HepG2 (cell line): ENCODE measurements around the gene MRPL51. TPM values are rescaled to one million over a fixed set of nuclear protein-coding genes. Genes with fewer than 3 reads are reported as not detected.

ENCODE experiments used
- ATAC-seq: fragments of 200-7000 bp; cut with Tn5 transposase; 3 replicates; pipeline ENCODE4 v1.9.1; 2020; ENCODE audit warnings: mild to moderate bottlenecking, moderate library complexity
- BruUV-seq: library from RNA; stranded (reverse); fragments of 400-500 nt; replicated peaks from 2 replicates; lab custom pipeline; 2021; lab: Mats Ljungman, UMichigan
- CTCF ChIA-PET: fragments of 300-600 bp; formaldehyde crosslinking; extraction: SDS; loops from one replicate; lab custom pipeline; 2021; ENCODE audit warnings: low total read pairs, inconsistent platforms, low intra/inter-chr PET ratio; lab: Yijun Ruan, JAX
- POLR2A ChIA-PET: fragments of 350-600 bp; sonication (Branson Sonifier 250); formaldehyde crosslinking; loops from one replicate; lab custom pipeline; 2020; ENCODE audit warnings: antibody characterized with exemption, inconsistent platforms; lab: Yijun Ruan, JAX
- DNase-seq: peaks from one replicate; pipeline ENCODE4 v3.0.0-alpha.2; 2015; ENCODE audit warnings: low spot score
- FAIRE-seq: peaks from 3 replicates; lab custom pipeline; 2011; peaks lifted over from hg19 to GRCh38; lab: Jason Lieb, UNC
- H2AFZ ChIP-seq: one replicate; pipeline ENCODE4 v1.6.1; 2011; ENCODE audit warnings: low read length, inconsistent platforms
- H3K27ac ChIP-seq: fragments of 300-600 bp; 3 replicates; pipeline ENCODE4 v1.8.0; 2011; ENCODE audit warnings: mixed run types, mild to moderate bottlenecking, mixed read lengths, low read length, inconsistent platforms; ENCODE audit not compliant: insufficient read depth; ENCODE audit errors: extremely low read length
- H3K27me3 ChIP-seq, 2 experiments: fragments of 200-600 bp in 1 of 2; 2 replicates in 1 of 2; 3 replicates in 1 of 2; pipeline versions ENCODE4 v1.6.0 to v1.8.0; 2011; ENCODE audit warnings: low read length in 2 of 2, mild to moderate bottlenecking in 2 of 2, moderate library complexity in 2 of 2, inconsistent platforms in 1 of 2; ENCODE audit not compliant: insufficient read depth in 2 of 2, control insufficient read depth in 1 of 2
- H3K36me3 ChIP-seq, 2 experiments: fragments of 200-600 bp in 1 of 2; replicated peaks in 1 of 2; 2 replicates in 1 of 2; 3 replicates in 1 of 2; pipeline versions ENCODE4 v1.5.1 to v1.8.0; 2011; ENCODE audit warnings: low read length in 2 of 2, inconsistent platforms in 1 of 2; ENCODE audit not compliant: insufficient read depth in 2 of 2, control insufficient read depth in 1 of 2
- H3K4me1 ChIP-seq: 2 replicates; pipeline ENCODE4 v1.5.1; 2012; ENCODE audit warnings: low read length, inconsistent platforms; ENCODE audit not compliant: insufficient read depth
- H3K4me2 ChIP-seq: 2 replicates; pipeline ENCODE4 v1.6.0; 2011; ENCODE audit warnings: low read depth, low read length, inconsistent platforms
- H3K4me3 ChIP-seq, 3 experiments: fragments of 200-600 bp in 1 of 3; sonication (generic), shearing (Covaris generic) in 1 of 3; replicated peaks in 1 of 3; 2 replicates each; pipeline ENCODE4 v1.5.1; 2011 to 2016; ENCODE audit warnings: low read length in 3 of 3, inconsistent platforms in 2 of 3, low read depth in 2 of 3, mild to moderate bottlenecking in 2 of 3, control low read depth in 1 of 3, mixed read lengths in 1 of 3; ENCODE audit not compliant: insufficient read depth in 1 of 3
- H3K79me2 ChIP-seq: one replicate; pipeline ENCODE4 v1.6.1; 2011; ENCODE audit warnings: low read length, inconsistent platforms; ENCODE audit not compliant: insufficient read depth
- H3K9ac ChIP-seq: 2 replicates; pipeline ENCODE4 v1.6.0; 2011; ENCODE audit warnings: mild to moderate bottlenecking, low read depth, low read length, inconsistent platforms; ENCODE audit not compliant: insufficient read depth
- H3K9me3 ChIP-seq: 2 replicates; pipeline ENCODE4 v1.5.1; 2012; ENCODE audit warnings: mild to moderate bottlenecking, low read length
- H4K20me1 ChIP-seq: 2 replicates; pipeline ENCODE4 v1.6.0; 2011; ENCODE audit warnings: inconsistent platforms, mild to moderate bottlenecking, low read length, moderate library complexity; ENCODE audit not compliant: insufficient read depth
- GLI4 ChIP-seq: sonication (generic); formaldehyde crosslinking; IDR thresholded peaks from 2 replicates; pipeline ENCODE4 v1.5.1; 2020; ENCODE audit warnings: missing genetic modification reagents, mild to moderate bottlenecking, moderate library complexity, borderline replicate concordance
- MED8 ChIP-seq: sonication (generic); formaldehyde crosslinking; IDR thresholded peaks from 2 replicates; pipeline ENCODE4 v1.8.1; 2023; ENCODE audit warnings: mild to moderate bottlenecking, missing genetic modification reagents; ENCODE audit not compliant: insufficient replicate concordance
- MEF2D ChIP-seq: sonication (generic); formaldehyde crosslinking; IDR thresholded peaks from 2 replicates; pipeline ENCODE4 v1.5.1; 2020; ENCODE audit warnings: mild to moderate bottlenecking, missing genetic modification reagents
- SCMH1 ChIP-seq: sonication (generic); formaldehyde crosslinking; IDR thresholded peaks from 2 replicates; pipeline ENCODE4 v1.9.0; 2021; ENCODE audit warnings: missing genetic modification reagents, mild to moderate bottlenecking, borderline replicate concordance
- TGIF2 ChIP-seq: IDR thresholded peaks from 2 replicates; pipeline ENCODE4 v1.6.1; 2016; ENCODE audit warnings: control low read depth, missing compliant biosample characterization
- ZBTB7B ChIP-seq: sonication (generic); formaldehyde crosslinking; IDR thresholded peaks from 2 replicates; pipeline ENCODE4 v1.4.0; 2020; ENCODE audit warnings: missing genetic modification reagents
- ZNF18 ChIP-seq: sonication (generic); formaldehyde crosslinking; IDR thresholded peaks from 2 replicates; pipeline ENCODE4 v1.8.0; 2022; ENCODE audit warnings: mild to moderate bottlenecking, missing genetic modification reagents; ENCODE audit not compliant: insufficient replicate concordance
- ZNF317 ChIP-seq: sonication (generic); formaldehyde crosslinking; IDR thresholded peaks from 2 replicates; pipeline ENCODE4 v1.5.0; 2020; ENCODE audit warnings: mild to moderate bottlenecking, missing genetic modification reagents
- ZNF354B ChIP-seq: sonication (generic); formaldehyde crosslinking; IDR thresholded peaks from 2 replicates; pipeline ENCODE4 v1.8.0; 2022; ENCODE audit warnings: mild to moderate bottlenecking, missing genetic modification reagents
- ZNF563 ChIP-seq: sonication (generic); formaldehyde crosslinking; IDR thresholded peaks from 2 replicates; pipeline ENCODE4 v1.8.0; 2022; ENCODE audit warnings: mild to moderate bottlenecking, moderate library complexity, missing genetic modification reagents
- WGBS: methylation state at CpG from one replicate; pipeline ENCODE4 v1.1.6; 2017; ENCODE audit warnings: low lambda C conversion rate; 5-methylcytosine and 5-hydroxymethylcytosine counted together
- in situ Hi-C: cut with HindIII; loops from 2 replicates; pipeline ENCODE4 v1.10.0; 2017; ENCODE audit warnings: low pct_unique_long_range_greater_than_20kb; ENCODE audit not compliant: extremely low pct_ligation_motif_present
- intact Hi-C: fragments of 100-400 bp; cut with micrococcal nuclease; formaldehyde crosslinking; loops from one replicate; pipeline ENCODE4 v1.10.0; 2022; ENCODE audit not compliant: unreplicated experiment
- polyA plus RNA-seq, 8 experiments: library from polyadenylated mRNA; depleted of rRNA in 3 of 8; stranded (reverse) in 7 of 8; unstranded in 1 of 8; fragments of >200 nt; fragmentation: Illumina TruSeq in 4 of 8; extraction: Trizol in 4 of 8; gene quantifications; 2 replicates each; pipeline versions ENCODE4 v1.2.1 to v1.2.3, GENCODE V29; 2011 to 2016; ENCODE audit warnings: low read depth in 4 of 8, missing spikeins in 1 of 8, mixed read lengths in 1 of 8; ENCODE audit not compliant: insufficient read depth in 1 of 8
- total RNA-seq, 5 experiments: library from RNA; depleted of rRNA; stranded (reverse); fragments of >200 nt; fragmentation: Illumina TruSeq; extraction: Trizol; gene quantifications; 2 replicates each; pipeline ENCODE4 v1.2.3, GENCODE V29; 2016; ENCODE audit warnings: low read depth in 1 of 5
- TF ChIP-seq, protein P1 (sequence below): sonication (generic); formaldehyde crosslinking; IDR thresholded peaks from 2 replicates; pipeline ENCODE4 v1.4.0; 2020; ENCODE audit warnings: missing genetic modification reagents, borderline replicate concordance
- TF ChIP-seq, protein P2 (sequence below): sonication (generic); formaldehyde crosslinking; IDR thresholded peaks from 2 replicates; pipeline ENCODE4 v1.4.0; 2020; ENCODE audit warnings: missing genetic modification reagents, borderline replicate concordance

MRPL51 gene
- total and polyA plus RNA-seq, 2 of the 13 experiments (the other 11 are each of a cell fraction or from before 2014, with no cell fraction given) = 64.8 to 278 TPM

GRCh38 chr12:6542209-6543009, 49.3 kb upstream of the MRPL51 start:
- H3K4me2 ChIP-seq = peak overlapping the region; percentile 94
- peak; percentile 90 for FAIRE-seq
- H3K9ac ChIP-seq = peak overlapping the region; percentile 78
- no peak for TF ChIP-seq SCMH1 (CRISPR knock-in tag)
- TF ChIP-seq GLI4 = 0 out of 2 replicates have a peak, but pooled peaks have one; percentile 26
- peak; percentile 52; the same call in 1 of the 2 replicates for TF ChIP-seq MEF2D (CRISPR knock-in tag)
- no peak for TF ChIP-seq ZNF354B (CRISPR knock-in tag)
- 0 out of 2 replicates have a peak, but pooled peaks have one; percentile 42 for TF ChIP-seq ZBTB7B (CRISPR knock-in tag)
- TF ChIP-seq ZNF563 = 0 out of 2 replicates have a peak, but pooled peaks have one; percentile 38
- peak; percentile 38; the same call in 1 of the 2 replicates for TF ChIP-seq TGIF2 (CRISPR knock-in tag)
- TF ChIP-seq, protein P1, sequence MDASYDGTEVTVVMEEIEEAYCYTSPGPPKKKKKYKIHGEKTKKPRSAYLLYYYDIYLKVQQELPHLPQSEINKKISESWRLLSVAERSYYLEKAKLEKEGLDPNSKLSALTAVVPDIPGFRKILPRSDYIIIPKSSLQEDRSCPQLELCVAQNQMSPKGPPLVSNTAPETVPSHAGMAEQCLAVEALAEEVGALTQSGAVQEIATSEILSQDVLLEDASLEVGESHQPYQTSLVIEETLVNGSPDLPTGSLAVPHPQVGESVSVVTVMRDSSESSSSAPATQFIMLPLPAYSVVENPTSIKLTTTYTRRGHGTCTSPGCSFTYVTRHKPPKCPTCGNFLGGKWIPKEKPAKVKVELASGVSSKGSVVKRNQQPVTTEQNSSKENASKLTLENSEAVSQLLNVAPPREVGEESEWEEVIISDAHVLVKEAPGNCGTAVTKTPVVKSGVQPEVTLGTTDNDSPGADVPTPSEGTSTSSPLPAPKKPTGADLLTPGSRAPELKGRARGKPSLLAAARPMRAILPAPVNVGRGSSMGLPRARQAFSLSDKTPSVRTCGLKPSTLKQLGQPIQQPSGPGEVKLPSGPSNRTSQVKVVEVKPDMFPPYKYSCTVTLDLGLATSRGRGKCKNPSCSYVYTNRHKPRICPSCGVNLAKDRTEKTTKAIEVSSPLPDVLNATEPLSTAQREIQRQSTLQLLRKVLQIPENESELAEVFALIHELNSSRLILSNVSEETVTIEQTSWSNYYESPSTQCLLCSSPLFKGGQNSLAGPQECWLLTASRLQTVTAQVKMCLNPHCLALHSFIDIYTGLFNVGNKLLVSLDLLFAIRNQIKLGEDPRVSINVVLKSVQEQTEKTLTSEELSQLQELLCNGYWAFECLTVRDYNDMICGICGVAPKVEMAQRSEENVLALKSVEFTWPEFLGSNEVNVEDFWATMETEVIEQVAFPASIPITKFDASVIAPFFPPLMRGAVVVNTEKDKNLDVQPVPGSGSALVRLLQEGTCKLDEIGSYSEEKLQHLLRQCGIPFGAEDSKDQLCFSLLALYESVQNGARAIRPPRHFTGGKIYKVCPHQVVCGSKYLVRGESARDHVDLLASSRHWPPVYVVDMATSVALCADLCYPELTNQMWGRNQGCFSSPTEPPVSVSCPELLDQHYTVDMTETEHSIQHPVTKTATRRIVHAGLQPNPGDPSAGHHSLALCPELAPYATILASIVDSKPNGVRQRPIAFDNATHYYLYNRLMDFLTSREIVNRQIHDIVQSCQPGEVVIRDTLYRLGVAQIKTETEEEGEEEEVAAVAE (CRISPR knock-in tag) = no peak
- TF ChIP-seq MED8 (CRISPR knock-in tag) = no peak
- TF ChIP-seq ZNF18 = peak; percentile 50
- TF ChIP-seq ZNF317 (CRISPR knock-in tag) = peak; percentile 97
- TF ChIP-seq, protein P2, sequence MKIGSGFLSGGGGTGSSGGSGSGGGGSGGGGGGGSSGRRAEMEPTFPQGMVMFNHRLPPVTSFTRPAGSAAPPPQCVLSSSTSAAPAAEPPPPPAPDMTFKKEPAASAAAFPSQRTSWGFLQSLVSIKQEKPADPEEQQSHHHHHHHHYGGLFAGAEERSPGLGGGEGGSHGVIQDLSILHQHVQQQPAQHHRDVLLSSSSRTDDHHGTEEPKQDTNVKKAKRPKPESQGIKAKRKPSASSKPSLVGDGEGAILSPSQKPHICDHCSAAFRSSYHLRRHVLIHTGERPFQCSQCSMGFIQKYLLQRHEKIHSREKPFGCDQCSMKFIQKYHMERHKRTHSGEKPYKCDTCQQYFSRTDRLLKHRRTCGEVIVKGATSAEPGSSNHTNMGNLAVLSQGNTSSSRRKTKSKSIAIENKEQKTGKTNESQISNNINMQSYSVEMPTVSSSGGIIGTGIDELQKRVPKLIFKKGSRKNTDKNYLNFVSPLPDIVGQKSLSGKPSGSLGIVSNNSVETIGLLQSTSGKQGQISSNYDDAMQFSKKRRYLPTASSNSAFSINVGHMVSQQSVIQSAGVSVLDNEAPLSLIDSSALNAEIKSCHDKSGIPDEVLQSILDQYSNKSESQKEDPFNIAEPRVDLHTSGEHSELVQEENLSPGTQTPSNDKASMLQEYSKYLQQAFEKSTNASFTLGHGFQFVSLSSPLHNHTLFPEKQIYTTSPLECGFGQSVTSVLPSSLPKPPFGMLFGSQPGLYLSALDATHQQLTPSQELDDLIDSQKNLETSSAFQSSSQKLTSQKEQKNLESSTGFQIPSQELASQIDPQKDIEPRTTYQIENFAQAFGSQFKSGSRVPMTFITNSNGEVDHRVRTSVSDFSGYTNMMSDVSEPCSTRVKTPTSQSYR (CRISPR knock-in tag) = peak; percentile 36; the same call in 1 of the 2 replicates

More at GRCh38 chr12:6542209-6543009, 49.3 kb upstream of the MRPL51 start:
- Histone ChIP-seq H3K36me3 (peaks cover 3 to 25% of the 10 kb centered on the region in 2 experiments), H3K4me1 (peaks cover 37% of the 10 kb centered on the region), H3K9me3 (no peaks in the 10 kb centered on the region), H4K20me1 (peaks cover 13% of the 10 kb centered on the region), H2AFZ (no peak overlapping the region), H3K27me3 (no peaks in the 10 kb centered on the region), H3K79me2 (no peaks in the 10 kb centered on the region), H3K4me3 (peak overlapping the region; percentile 23 to 67 (median 46); a peak in 5 of 6 replicates), H3K27ac (peak overlapping the region; percentile 93)
- in situ Hi-C loops (no loop called here), intact Hi-C loops (no loop called here)
- ATAC-seq (peak; percentile 79), DNase-seq (peak; percentile 94)
- CTCF ChIA-PET = interaction anchor here (0.8 kb wide), 1 partner anchor 13 kb away, joined by 3 read pairs; the partner anchor contains the start of gene IFFO1
- 3% methylated on average over 13 of the region's 13 CpGs for WGBS
- BruUV-seq = no TSS peak
- POLR2A ChIA-PET = interaction anchor here (0.7 to 7.3 kb wide), 16 partner anchors 8 to 331 kb away, joined by 3 to 108 read pairs (median 8); partner anchors contain the start of genes GAPDH, IFFO1, LTBR and MRPL51
